ENCODE results near the gene NAV1. TPM values are rescaled to one million over a fixed set of nuclear protein-coding genes. Genes with fewer than 3 reads are reported as not detected.
"Not testable (repeated sequence)": the region's sequence is repeated elsewhere in the genome, so short reads cannot be mapped to it uniquely, and the experiment has no call there.

NAV1 gene
- polyA plus RNA-seq, 2 of the 4 experiments (the other 2 are of a cell fraction) = 3.7 to 8.4 TPM

DNA sequence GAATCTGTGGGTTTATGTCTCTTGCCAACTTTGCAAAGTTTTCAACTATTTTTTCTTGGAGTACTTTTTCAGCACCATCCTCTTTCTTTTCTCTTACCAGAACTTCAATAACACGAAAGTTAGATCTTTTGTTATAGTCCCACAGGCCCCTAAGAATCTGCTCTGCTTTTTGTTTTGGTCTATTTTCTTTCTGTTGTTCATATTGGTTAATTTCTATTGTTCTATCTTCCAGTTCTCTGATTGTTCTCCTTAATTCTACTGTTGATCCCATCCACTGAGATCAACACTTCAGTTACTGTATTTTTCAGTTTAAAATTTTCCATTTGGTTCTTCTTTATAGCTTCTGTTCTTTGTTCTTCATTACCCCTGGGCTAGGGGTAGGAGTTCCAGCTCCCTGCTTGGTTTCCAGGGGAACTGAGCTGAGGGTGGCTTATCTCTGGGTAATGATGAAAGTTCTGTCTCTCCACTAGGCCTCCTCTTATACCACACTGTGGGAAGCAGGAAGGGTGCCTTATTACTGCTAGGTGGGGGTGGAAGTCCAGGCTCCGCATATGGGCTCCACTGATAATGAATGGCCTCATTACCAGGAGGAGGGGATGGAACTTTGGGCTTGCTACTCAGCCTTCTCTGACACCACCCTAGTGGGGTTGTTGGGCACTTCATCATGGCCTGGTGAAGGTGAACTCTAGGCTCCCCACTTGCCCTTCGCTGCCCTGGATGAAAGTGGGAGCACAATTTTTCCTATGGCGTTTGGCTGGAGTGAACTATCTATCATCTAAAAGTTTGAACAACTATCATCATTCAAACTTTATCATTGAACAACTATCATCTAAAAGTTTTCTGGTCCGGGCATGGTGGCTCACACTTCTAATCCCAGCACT, 39.3 kb downstream of the NAV1 start:
- FAIRE-seq (no peak), DNase-seq (ENCODE audit: low read depth in 1 of 2, low spot score in 1 of 2) (no peak), ATAC-seq (no peak)
- WGBS (ENCODE audit: missing lambda C conversion rate) = 68% methylated on average over 5 of the region's 5 CpGs
- no peak overlapping the region for H3K4me3 ChIP-seq
- POLR2A ChIA-PET = no interaction called here
- H3K27ac ChIP-seq = 0 out of 6 replicates have a peak overlapping the region, but pooled peaks of 1 of the 2 experiments have one; percentile 31
- no peak overlapping the region for H3K4me2 ChIP-seq
- peaks cover 13% of the 10 kb centered on the region for H3K4me1 ChIP-seq
- no peaks in the 10 kb centered on the region for H3K9me3 ChIP-seq
- TF ChIP-seq ZFP36 (IDR thresholded peaks at IDR 0.05; ENCODE audit: borderline replicate concordance, partially characterized antibody) (no peak), PHF8 (IDR thresholded peaks at IDR 0.05; ENCODE audit: borderline replicate concordance, low read depth) (no peak), RCOR1 (IDR thresholded peaks at IDR 0.05; ENCODE audit: low read depth, low read length) (no peak), EHF (CRISPR knock-in tag; IDR thresholded peaks at IDR 0.05) (no peak), HOXA7 (CRISPR knock-in tag; IDR thresholded peaks at IDR 0.05) (no peak), ZNF302 (CRISPR knock-in tag; IDR thresholded peaks at IDR 0.05) (no peak), NR3C1 (IDR thresholded peaks at IDR 0.05) (no peak), KDM5A (IDR thresholded peaks at IDR 0.05) (no peak), HEYL (CRISPR knock-in tag; IDR thresholded peaks at IDR 0.05) (no peak), MAFK (IDR thresholded peaks at IDR 0.05; ENCODE audit: partially characterized antibody) (no peak), KDM1A (IDR thresholded peaks at IDR 0.05; ENCODE audit: low read depth) (no peak), JUN (IDR thresholded peaks at IDR 0.05) (no peak), E2F6 (IDR thresholded peaks at IDR 0.05; ENCODE audit: borderline replicate concordance, low read depth) (no peak), CHD4 (IDR thresholded peaks at IDR 0.05; ENCODE audit: borderline replicate concordance) (no peak)
- TF ChIP-seq, protein P1, sequence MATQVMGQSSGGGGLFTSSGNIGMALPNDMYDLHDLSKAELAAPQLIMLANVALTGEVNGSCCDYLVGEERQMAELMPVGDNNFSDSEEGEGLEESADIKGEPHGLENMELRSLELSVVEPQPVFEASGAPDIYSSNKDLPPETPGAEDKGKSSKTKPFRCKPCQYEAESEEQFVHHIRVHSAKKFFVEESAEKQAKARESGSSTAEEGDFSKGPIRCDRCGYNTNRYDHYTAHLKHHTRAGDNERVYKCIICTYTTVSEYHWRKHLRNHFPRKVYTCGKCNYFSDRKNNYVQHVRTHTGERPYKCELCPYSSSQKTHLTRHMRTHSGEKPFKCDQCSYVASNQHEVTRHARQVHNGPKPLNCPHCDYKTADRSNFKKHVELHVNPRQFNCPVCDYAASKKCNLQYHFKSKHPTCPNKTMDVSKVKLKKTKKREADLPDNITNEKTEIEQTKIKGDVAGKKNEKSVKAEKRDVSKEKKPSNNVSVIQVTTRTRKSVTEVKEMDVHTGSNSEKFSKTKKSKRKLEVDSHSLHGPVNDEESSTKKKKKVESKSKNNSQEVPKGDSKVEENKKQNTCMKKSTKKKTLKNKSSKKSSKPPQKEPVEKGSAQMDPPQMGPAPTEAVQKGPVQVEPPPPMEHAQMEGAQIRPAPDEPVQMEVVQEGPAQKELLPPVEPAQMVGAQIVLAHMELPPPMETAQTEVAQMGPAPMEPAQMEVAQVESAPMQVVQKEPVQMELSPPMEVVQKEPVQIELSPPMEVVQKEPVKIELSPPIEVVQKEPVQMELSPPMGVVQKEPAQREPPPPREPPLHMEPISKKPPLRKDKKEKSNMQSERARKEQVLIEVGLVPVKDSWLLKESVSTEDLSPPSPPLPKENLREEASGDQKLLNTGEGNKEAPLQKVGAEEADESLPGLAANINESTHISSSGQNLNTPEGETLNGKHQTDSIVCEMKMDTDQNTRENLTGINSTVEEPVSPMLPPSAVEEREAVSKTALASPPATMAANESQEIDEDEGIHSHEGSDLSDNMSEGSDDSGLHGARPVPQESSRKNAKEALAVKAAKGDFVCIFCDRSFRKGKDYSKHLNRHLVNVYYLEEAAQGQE (IDR thresholded peaks at IDR 0.05) = no peak
- TF ChIP-seq, protein P2, sequence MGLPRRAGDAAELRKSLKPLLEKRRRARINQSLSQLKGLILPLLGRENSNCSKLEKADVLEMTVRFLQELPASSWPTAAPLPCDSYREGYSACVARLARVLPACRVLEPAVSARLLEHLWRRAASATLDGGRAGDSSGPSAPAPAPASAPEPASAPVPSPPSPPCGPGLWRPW (IDR thresholded peaks at IDR 0.05) = no peak
- CTCF ChIA-PET = interaction anchor here (0.6 to 9.5 kb wide), 4 partner anchors 12 to 312 kb away, joined by 3 to 84 read pairs (median 3); no protein-coding TSS in a partner anchor

- CTCF ChIA-PET = interaction anchor here (0.7 to 9.5 kb wide), 9 partner anchors 11 to 212 kb away, joined by 3 to 84 read pairs (median 8); no protein-coding TSS in a partner anchor
- ATAC-seq; FAIRE-seq; H3K9me3 ChIP-seq; H3K4me2 ChIP-seq; POLR2A ChIA-PET; H3K27ac ChIP-seq; DNase-seq (ENCODE audit: low read depth in 1 of 2, low spot score in 1 of 2); H3K4me3 ChIP-seq: not testable (repeated sequence)
- H3K4me1 ChIP-seq = peaks cover 35% of the 10 kb centered on the region
- WGBS (ENCODE audit: missing lambda C conversion rate) = 93% methylated on average over 12 of the region's 12 CpGs
These were observed 42.4 kb downstream of the NAV1 start for GRCh38 chr1:201581371-201581770.
